Inferior parietal cortex (tissue), 1 donor: ENCODE data around the gene ERFL.

Experiments
- DNase-seq: peaks from one replicate; pipeline ENCODE4 v3.0.0-alpha.2; 2016; ENCODE audit errors: extremely low spot score

The ERFL gene

GRCh38 chr19:41859618-41860418 is 68.4 kb downstream of the ERFL start, which contains the start of gene RPS19:
RPS19 (plus strand) TSS chr19:41860255; CDS start chr19:41860775, 520 bp downstream.
- DNase-seq: peak; percentile 100

DNA sequence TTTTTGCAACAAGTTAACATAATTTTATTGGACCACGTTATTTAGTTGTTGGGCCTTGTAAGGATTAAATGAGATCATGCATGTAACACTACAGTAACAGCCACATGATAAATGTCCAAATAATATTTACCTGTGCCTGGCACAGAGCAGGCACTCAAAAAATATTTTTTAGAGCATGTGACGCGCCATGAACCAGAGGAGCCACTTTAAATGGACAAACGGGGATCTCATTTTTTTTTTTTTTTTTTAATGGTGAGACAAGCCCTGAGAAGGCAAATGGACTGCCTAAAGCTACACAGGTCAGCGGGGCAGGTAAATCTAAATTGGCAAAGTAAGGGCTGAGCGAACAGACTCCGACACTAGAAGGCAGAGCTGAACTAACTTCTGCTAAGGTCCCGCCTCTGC is 69.0 kb downstream of the ERFL start:
- no peak for DNase-seq
